ENCODE results near the gene ERC2. TPM values are rescaled to one million over a fixed set of nuclear protein-coding genes. Genes with fewer than 3 reads are reported as not detected.

Gene ERC2
- total and polyA plus RNA-seq, 7 experiments from 2014 or later = not detected

DNA sequence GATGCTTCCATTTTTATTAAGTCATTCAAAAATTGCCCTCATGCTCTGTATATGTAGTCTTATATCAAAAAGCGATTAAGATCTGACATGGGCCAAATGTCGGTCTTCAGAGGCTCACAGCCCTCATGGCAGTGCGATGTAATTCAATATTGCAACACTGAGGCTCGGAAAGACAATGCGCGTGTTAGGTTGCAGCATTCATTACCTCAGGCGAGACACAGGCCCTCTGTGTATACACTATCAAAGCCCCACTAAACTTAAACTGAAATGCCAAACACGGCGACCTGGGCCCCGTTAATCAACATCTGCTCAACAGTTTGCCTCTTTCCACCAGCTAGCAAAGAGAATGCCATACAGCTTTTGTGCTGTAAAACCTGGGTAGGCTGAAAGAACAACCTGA, 413.4 kb downstream of the ERC2 start:
- Histone ChIP-seq H3K27ac (ENCODE audit: low read depth, low read length) (no peak overlapping the region), H3K9me3 (ENCODE audit: control insufficient read depth in 2 of 3, low read length in 3 of 3) (no peaks in the 10 kb centered on the region), H3K27me3 (ENCODE audit: control insufficient read depth in 2 of 2, insufficient read depth in 2 of 2, low read length in 2 of 2) (no peaks in the 10 kb centered on the region), H3K36me3 (ENCODE audit: control insufficient read depth in 2 of 3, insufficient read depth in 3 of 3, low read length in 3 of 3) (no peaks in the 10 kb centered on the region), H3K4me3 (ENCODE audit: low read length) (no peak overlapping the region), H3K4me1 (ENCODE audit: control insufficient read depth in 2 of 2, insufficient read depth in 2 of 2, low read length in 2 of 2) (no peaks in the 10 kb centered on the region)
- no peak for ATAC-seq
- ChIA-PET POLR2A (no interaction called here), CTCF (no interaction called here)
- Mint-ChIP-seq H3K27ac (no peak overlapping the region), H3K27me3 (peaks cover 0 to 3% (median 0%) of the 10 kb centered on the region in 5 donors), H3K36me3 (no peaks in the 10 kb centered on the region), H3K9me3 (peaks cover 0 to 4% (median 0%) of the 10 kb centered on the region in 11 donors), H3K4me1 (no peaks in the 10 kb centered on the region), H3K4me3 (no peak overlapping the region)
- intact Hi-C loops (cut with micrococcal nuclease) = no loop called here
- no peak for DNase-seq

DNA sequence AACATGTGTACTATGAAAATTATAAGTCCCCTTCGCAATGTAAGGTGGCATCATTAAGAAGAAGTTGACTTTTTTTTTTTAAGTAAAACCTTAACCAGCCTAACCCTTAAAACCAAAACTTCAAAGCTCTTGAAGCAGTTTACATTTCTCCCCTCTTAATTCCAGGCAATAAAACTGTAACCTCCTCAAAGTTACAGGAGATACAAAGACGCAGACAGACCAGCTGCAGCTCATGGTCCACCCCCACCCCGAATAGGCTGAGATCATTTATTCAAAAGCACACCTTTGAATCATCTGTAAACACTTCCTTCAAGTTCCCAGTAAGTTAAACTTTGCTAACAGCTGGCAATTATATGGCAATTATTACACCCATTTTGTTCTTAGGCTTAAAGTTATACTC, 414.5 kb downstream of the ERC2 start:
- H3K27me3 Mint-ChIP-seq = peaks cover 0 to 3% (median 0%) of the 10 kb centered on the region in 5 donors
- POLR2A ChIA-PET = no interaction called here
- Histone ChIP-seq H3K4me1 (ENCODE audit: control insufficient read depth in 2 of 2, insufficient read depth in 2 of 2, low read length in 2 of 2) (no peaks in the 10 kb centered on the region), H3K27ac (ENCODE audit: low read depth, low read length) (no peak overlapping the region), H3K27me3 (ENCODE audit: control insufficient read depth in 2 of 2, insufficient read depth in 2 of 2, low read length in 2 of 2) (no peaks in the 10 kb centered on the region), H3K4me3 (ENCODE audit: low read length) (no peak overlapping the region), H3K36me3 (ENCODE audit: control insufficient read depth in 2 of 3, insufficient read depth in 3 of 3, low read length in 3 of 3) (no peaks in the 10 kb centered on the region), H3K9me3 (ENCODE audit: control insufficient read depth in 2 of 3, low read length in 3 of 3) (no peaks in the 10 kb centered on the region)
- no peak overlapping the region for H3K4me3 Mint-ChIP-seq
- DNase-seq (no peak), ATAC-seq (no peak)
- no peaks in the 10 kb centered on the region for H3K36me3 Mint-ChIP-seq
- H3K27ac Mint-ChIP-seq = no peak overlapping the region
- peaks cover 0 to 5% (median 0%) of the 10 kb centered on the region in 11 donors for H3K9me3 Mint-ChIP-seq
- no peaks in the 10 kb centered on the region for H3K4me1 Mint-ChIP-seq
- CTCF ChIA-PET = no interaction called here
- intact Hi-C loops (cut with micrococcal nuclease) = no loop called here

DNA sequence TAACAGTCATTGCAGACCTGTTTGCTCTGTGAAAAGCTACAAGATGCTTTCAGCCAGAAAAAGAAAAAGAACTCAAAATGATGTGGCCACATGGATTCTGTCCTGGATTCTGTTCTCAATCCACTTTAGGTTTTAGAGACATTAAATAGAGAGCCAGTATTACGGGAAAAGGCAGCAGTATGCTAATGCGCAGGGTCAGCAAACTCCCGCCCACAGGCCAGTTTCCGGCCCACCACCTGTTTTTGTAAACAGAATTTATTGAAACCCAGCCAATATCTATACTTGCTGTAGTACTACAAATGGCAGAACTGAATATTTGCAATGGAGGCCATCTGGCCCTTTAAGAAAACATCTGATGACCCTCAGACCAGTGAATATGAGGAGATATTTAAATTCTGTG, 416.1 kb downstream of the ERC2 start:
- CTCF ChIA-PET = no interaction called here
- H3K27me3 ChIP-seq (ENCODE audit: control insufficient read depth in 2 of 2, insufficient read depth in 2 of 2, low read length in 2 of 2) = no peaks in the 10 kb centered on the region
- Mint-ChIP-seq H3K27me3 (peaks cover 0 to 3% (median 0%) of the 10 kb centered on the region in 5 donors), H3K27ac (no peak overlapping the region), H3K36me3 (no peaks in the 10 kb centered on the region), H3K4me1 (no peaks in the 10 kb centered on the region), H3K9me3 (peaks cover 0 to 7% (median 0%) of the 10 kb centered on the region in 11 donors), H3K4me3 (no peak overlapping the region)
- intact Hi-C loops (cut with micrococcal nuclease) = no loop called here
- no peak overlapping the region for H3K4me3 ChIP-seq (ENCODE audit: low read length)
- POLR2A ChIA-PET = no interaction called here
- H3K4me1 ChIP-seq (ENCODE audit: control insufficient read depth in 2 of 2, insufficient read depth in 2 of 2, low read length in 2 of 2) = no peaks in the 10 kb centered on the region
- H3K27ac ChIP-seq (ENCODE audit: low read depth, low read length) = no peak overlapping the region
- H3K9me3 ChIP-seq (ENCODE audit: control insufficient read depth in 2 of 3, low read length in 3 of 3) = no peaks in the 10 kb centered on the region
- no peaks in the 10 kb centered on the region for H3K36me3 ChIP-seq (ENCODE audit: control insufficient read depth in 2 of 3, insufficient read depth in 3 of 3, low read length in 3 of 3)
- no peak for DNase-seq
- no peak for ATAC-seq

DNA sequence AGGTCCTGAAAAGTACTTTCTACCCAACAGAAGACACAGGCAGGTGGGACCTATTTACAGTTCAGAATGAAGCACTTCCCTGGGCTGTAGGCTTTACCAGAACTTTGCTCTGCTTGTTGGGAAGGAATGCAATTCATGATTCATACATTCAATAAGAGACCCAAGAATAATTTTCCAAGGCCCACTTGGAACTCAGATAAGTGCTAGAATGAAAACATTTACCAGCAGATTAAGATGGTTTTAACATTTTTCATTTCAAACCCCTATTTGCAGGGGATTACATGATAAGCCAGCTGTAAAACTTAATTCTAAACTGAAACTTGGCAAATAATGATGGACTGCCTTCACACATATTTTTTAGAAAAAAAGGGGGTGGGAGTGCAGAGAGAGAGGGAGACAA, 417.2 kb downstream of the ERC2 start:
- Histone ChIP-seq H3K36me3 (ENCODE audit: control insufficient read depth in 2 of 3, insufficient read depth in 3 of 3, low read length in 3 of 3) (no peaks in the 10 kb centered on the region), H3K9me3 (ENCODE audit: control insufficient read depth in 2 of 3, low read length in 3 of 3) (no peaks in the 10 kb centered on the region), H3K27ac (ENCODE audit: low read depth, low read length) (no peak overlapping the region), H3K4me1 (ENCODE audit: control insufficient read depth in 2 of 2, insufficient read depth in 2 of 2, low read length in 2 of 2) (no peaks in the 10 kb centered on the region), H3K4me3 (ENCODE audit: low read length) (no peak overlapping the region), H3K27me3 (ENCODE audit: control insufficient read depth in 2 of 2, insufficient read depth in 2 of 2, low read length in 2 of 2) (no peaks in the 10 kb centered on the region)
- no peak for DNase-seq
- Mint-ChIP-seq H3K36me3 (no peaks in the 10 kb centered on the region), H3K9me3 (peaks cover 0 to 7% (median 0%) of the 10 kb centered on the region in 11 donors), H3K4me1 (no peaks in the 10 kb centered on the region), H3K27ac (no peak overlapping the region), H3K4me3 (no peak overlapping the region), H3K27me3 (peaks cover 0 to 3% (median 0%) of the 10 kb centered on the region in 5 donors)
- CTCF ChIA-PET = no interaction called here
- intact Hi-C loops (cut with micrococcal nuclease) = no loop called here
- POLR2A ChIA-PET = no interaction called here
- ATAC-seq = no peak

DNA sequence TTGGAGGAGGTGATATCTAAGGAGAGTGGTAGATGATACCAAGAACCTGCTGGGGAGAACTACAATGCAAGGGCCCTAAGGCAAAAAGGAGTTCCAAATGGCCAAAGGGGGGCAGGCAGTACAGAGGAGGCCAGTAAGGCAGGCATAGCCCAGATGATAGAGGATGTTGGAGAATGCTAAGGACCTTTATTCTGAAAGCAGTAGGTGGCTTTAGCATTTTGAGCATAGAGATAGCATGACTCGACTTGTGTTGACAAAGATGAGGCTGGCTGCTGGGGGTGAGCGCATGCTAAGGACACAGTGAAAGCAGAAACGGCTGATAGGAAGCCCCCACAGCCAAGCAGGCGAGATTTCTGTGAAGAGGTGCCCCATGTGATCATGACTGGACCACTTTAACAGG, 419.3 kb downstream of the ERC2 start:
- no peaks in the 10 kb centered on the region for H3K4me1 Mint-ChIP-seq

DNA sequence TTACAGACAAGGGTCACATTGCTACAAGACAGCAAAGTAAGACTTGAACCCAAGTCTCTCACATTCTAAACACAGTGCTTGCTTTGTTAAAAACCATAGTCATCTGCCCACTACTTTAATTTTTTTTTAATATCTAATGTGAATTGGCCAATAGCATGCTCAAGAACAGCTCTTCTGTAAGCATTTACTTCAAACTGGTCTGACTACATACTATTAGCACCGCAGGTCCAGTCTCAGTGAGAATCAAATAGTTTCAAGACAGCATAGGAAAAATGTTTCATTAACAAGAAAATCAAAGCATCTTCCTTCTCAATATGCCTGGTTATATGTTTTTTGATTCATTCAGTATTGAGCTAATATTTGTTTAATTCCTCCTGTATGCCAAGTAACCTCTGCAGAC, 419.9 kb downstream of the ERC2 start:
- Histone ChIP-seq H3K4me3 (ENCODE audit: low read length) (no peak overlapping the region), H3K27me3 (ENCODE audit: control insufficient read depth in 2 of 2, insufficient read depth in 2 of 2, low read length in 2 of 2) (no peaks in the 10 kb centered on the region), H3K36me3 (ENCODE audit: control insufficient read depth in 2 of 3, insufficient read depth in 3 of 3, low read length in 3 of 3) (no peaks in the 10 kb centered on the region), H3K27ac (ENCODE audit: low read depth, low read length) (no peak overlapping the region), H3K9me3 (ENCODE audit: control insufficient read depth in 2 of 3, low read length in 3 of 3) (no peaks in the 10 kb centered on the region), H3K4me1 (ENCODE audit: control insufficient read depth in 2 of 2, insufficient read depth in 2 of 2, low read length in 2 of 2) (no peaks in the 10 kb centered on the region)
- no peak overlapping the region for H3K4me3 Mint-ChIP-seq
- intact Hi-C loops (cut with micrococcal nuclease) = no loop called here
- DNase-seq = no peak
- CTCF ChIA-PET = no interaction called here
- H3K36me3 Mint-ChIP-seq = no peaks in the 10 kb centered on the region
- H3K9me3 Mint-ChIP-seq = peaks cover 0 to 7% (median 0%) of the 10 kb centered on the region in 11 donors
- H3K27ac Mint-ChIP-seq = no peak overlapping the region
- no peak for ATAC-seq
- no peaks in the 10 kb centered on the region for H3K4me1 Mint-ChIP-seq
- H3K27me3 Mint-ChIP-seq = peaks cover 0 to 3% (median 0%) of the 10 kb centered on the region in 5 donors
- POLR2A ChIA-PET = no interaction called here

More for the DNA sequence above, 419.3 kb downstream of the ERC2 start:
- Mint-ChIP-seq H3K4me3 (no peak overlapping the region), H3K9me3 (peaks cover 0 to 7% (median 0%) of the 10 kb centered on the region in 11 donors), H3K36me3 (no peaks in the 10 kb centered on the region), H3K27me3 (peaks cover 0 to 3% (median 0%) of the 10 kb centered on the region in 5 donors), H3K27ac (no peak overlapping the region)
- no peak overlapping the region for H3K27ac ChIP-seq (ENCODE audit: low read depth, low read length)
- no peaks in the 10 kb centered on the region for H3K36me3 ChIP-seq (ENCODE audit: control insufficient read depth in 2 of 3, insufficient read depth in 3 of 3, low read length in 3 of 3)
- intact Hi-C loops (cut with micrococcal nuclease) = no loop called here
- POLR2A ChIA-PET = no interaction called here
- H3K27me3 ChIP-seq (ENCODE audit: control insufficient read depth in 2 of 2, insufficient read depth in 2 of 2, low read length in 2 of 2) = no peaks in the 10 kb centered on the region
- no peaks in the 10 kb centered on the region for H3K4me1 ChIP-seq (ENCODE audit: control insufficient read depth in 2 of 2, insufficient read depth in 2 of 2, low read length in 2 of 2)
- CTCF ChIA-PET = no interaction called here
- no peaks in the 10 kb centered on the region for H3K9me3 ChIP-seq (ENCODE audit: control insufficient read depth in 2 of 3, low read length in 3 of 3)
- no peak overlapping the region for H3K4me3 ChIP-seq (ENCODE audit: low read length)
- no peak for DNase-seq
- ATAC-seq = no peak

DNA sequence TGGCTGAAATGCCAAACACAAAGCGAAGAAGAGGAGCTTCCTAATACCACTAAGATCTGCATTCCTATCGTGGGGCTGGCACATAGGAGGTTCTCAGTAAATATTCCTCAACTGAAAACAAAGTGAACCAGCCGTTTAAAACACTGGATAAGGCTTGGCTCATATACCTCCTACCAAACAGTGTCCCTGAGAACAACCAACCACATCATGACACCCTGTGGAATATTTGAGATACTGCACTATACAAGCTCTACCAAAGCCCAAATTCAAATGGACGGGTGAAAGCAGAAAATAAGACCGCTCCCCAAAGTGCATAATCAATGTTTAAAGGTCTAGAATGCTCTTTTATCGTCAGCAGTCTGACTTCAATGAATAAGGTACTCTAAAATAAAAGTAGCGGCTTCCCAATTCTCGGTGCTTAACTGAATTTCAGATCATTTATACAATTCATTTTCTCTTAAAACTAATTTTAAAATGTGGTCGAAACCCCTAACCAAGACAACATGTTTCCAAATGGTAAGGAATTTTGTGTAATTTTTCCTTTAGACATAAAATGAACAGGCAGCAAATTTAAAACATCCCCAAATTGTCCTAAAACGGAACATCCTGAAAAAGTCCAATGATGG, 425.8 kb downstream of the ERC2 start:
- Mint-ChIP-seq H3K9me3 (peaks cover 0 to 28% (median 7%) of the 10 kb centered on the region in 11 donors), H3K4me1 (no peaks in the 10 kb centered on the region), H3K4me3 (no peak overlapping the region), H3K27me3 (no peaks in the 10 kb centered on the region), H3K36me3 (no peaks in the 10 kb centered on the region), H3K27ac (no peak overlapping the region)
- no peak overlapping the region for H3K27ac ChIP-seq (ENCODE audit: low read depth, low read length)
- no peaks in the 10 kb centered on the region for H3K27me3 ChIP-seq (ENCODE audit: control insufficient read depth in 2 of 2, insufficient read depth in 2 of 2, low read length in 2 of 2)
- ChIA-PET POLR2A (no interaction called here), CTCF (no interaction called here)
- no peaks in the 10 kb centered on the region for H3K4me1 ChIP-seq (ENCODE audit: control insufficient read depth in 2 of 2, insufficient read depth in 2 of 2, low read length in 2 of 2)
- no peak overlapping the region for H3K4me3 ChIP-seq (ENCODE audit: low read length)
- H3K36me3 ChIP-seq (ENCODE audit: control insufficient read depth in 2 of 3, insufficient read depth in 3 of 3, low read length in 3 of 3) = no peaks in the 10 kb centered on the region
- intact Hi-C loops (cut with micrococcal nuclease) = no loop called here
- no peaks in the 10 kb centered on the region for H3K9me3 ChIP-seq (ENCODE audit: control insufficient read depth in 2 of 3, low read length in 3 of 3)
- ATAC-seq (no peak), DNase-seq (no peak)
